COLO668 (cell line): ENCODE data around the gene BBS12.

ENCODE experiments used
- DNase-seq: peaks from one replicate; lab custom pipeline; 2025; ENCODE audit not compliant: unreplicated experiment; lab: John Stamatoyannopoulos, UW

BBS12 gene

DNA sequence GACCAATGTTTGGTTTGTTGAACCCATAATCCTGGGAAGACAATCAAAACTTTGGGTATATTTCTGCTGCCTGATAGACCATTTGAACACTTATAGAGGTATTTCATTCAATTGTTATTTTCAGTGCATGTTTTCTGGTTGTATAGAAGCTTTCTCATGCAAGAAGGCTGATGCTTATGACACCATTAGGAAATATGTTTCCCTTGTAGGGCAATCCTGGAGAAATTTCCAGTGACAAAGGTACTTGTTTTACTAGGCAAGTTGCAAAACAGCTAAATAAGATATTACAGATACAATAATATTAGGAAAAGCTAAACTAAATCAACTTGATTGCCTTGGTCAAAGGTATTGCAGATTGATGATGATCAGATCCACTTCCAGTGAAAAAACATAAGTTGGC is 61.3 kb downstream of the BBS12 start:
- DNase-seq, result no peak
